GM12872 (cell line): ENCODE results near the gene SLC52A3.

Experiments
- CTCF ChIP-seq: IDR thresholded peaks from 3 replicates; pipeline ENCODE4 v1.5.1; 2011; ENCODE audit warnings: low read depth, mild to moderate bottlenecking, low read length, moderate library complexity; ENCODE audit not compliant: insufficient read depth

The SLC52A3 gene

DNA sequence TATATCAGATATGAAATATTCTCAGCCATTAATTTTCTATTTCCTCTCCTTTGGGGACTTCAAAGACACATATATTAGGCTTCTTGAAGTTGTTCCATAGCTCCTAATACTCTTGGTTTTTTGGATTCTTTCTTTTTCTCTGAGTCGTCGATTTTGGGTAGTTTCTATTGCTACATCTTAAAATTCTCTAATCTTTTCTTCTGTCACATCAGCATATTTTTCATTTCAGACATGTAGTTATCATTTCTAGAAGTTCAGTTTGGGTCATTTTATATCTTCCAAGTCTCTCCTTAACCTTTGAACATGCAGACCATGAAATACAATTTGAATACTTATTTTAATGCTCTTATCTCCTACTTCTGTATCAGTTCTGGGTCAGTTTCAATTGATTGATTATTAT lies 53.8 kb downstream of the SLC52A3 start:
- TF ChIP-seq CTCF: no peak

DNA sequence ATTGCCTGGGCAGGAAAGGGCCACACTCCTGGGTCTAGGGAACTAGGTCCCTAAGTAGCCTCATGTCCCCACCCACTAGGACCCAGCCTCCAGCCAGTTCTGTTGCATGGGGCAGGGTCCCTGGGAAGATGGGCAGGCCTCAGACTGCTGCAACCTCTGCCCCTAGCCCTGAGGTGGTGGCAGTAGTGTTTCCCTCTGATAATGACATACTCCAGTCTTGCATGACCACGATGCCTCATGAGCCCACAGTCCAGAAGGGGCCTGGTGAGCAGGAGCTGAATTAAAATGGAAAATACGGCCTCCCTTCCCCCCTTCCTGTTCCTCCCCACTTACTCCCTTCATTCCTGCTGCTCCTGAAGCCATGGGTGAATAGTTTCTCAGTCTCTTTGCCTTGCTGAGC lies 56.7 kb downstream of the SLC52A3 start:
- TF ChIP-seq CTCF: no peak

DNA sequence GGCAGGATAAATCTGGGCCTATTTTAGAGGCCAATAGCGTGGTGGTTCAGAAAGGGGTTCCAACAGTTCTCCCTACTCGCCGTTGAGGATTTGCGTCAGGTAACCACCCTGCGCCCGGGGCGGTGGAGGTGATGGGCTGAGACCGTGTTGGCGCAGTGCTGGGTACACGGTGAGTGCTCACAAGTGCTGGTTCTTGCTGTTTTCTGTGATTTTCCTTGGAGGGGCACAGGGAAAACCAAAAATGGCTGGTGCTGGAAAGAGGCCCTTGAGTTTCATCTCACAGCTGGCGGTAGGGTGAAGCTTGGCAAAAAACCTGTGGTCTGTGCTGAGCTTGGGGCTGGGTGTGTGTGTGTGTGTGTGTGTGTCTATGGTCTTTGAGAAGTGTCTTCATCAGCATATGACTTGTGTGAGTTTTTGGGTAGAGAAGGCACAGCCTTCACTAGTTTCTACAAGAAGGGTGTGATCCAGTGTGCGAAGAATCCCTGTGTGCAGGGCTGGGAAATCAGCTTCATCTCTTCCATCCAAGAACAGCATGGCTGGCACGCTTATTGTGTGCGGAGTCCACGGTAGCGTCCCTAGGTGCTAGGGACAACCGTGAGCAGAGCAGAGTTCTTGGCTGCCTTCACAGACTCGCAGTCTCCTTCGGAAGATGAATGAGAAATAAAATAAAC lies 57.4 kb downstream of the SLC52A3 start:
- no peak for TF ChIP-seq CTCF
